Lower leg skin (tissue), 3 donors: ENCODE measurements around the gene HOXB2.

Source experiments
- CTCF ChIP-seq, 3 donors: fragments of 450-650 bp; IDR thresholded peaks; one replicate each; pipeline ENCODE4 v1.5.1; 2016; ENCODE audit warnings: antibody characterized with exemption in 3 of 3, mild to moderate bottlenecking in 3 of 3, moderate library complexity in 2 of 3
- POLR2A ChIP-seq, 2 donors: fragments of 450-650 bp; IDR thresholded peaks; one replicate each; pipeline ENCODE4 v1.6.1; 2016 to 2017; ENCODE audit warnings: antibody characterized with exemption in 2 of 2, mild to moderate bottlenecking in 1 of 2, moderate library complexity in 1 of 2

- TF ChIP-seq CTCF (IDR thresholded peaks at IDR 0.05) (no peak), POLR2A (IDR thresholded peaks at IDR 0.05) (no peak)
Measured at GRCh38 chr17:48567646-48568354, 22.9 kb upstream of the HOXB2 start.
